Activated T-cell treated with anti-CD3 and anti-CD28 coated beads for 1 hour (primary cell): ENCODE measurements around the gene RNF213.

Experiments
- DNase-seq: peaks from one replicate; pipeline ENCODE4 v3.0.0-alpha.2; 2020; ENCODE audit warnings: low read depth

RNF213 gene

GRCh38 chr17:80433916-80434666 lies 173.4 kb downstream of the RNF213 start:
- no peak for DNase-seq

DNA sequence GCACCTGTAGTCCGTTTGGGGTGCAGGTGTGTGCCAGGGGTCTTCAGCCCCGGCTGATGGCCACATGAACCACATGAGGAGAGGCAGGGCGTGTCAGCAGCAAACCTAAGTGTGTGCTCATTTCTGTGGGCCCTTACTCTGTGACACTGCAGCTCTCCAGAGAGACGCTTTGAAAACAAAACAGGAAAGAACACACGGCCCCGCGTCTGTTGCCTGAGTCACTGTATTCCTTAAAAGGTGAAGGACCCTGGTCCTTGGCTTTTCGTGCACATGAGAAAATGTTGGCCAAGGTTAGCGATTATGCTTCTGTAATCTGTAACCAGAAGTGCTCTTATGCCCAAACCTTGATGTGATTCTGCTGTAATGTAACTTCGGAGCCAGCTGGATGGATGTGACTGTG lies 176.9 kb downstream of the RNF213 start:
- no peak for DNase-seq

DNA sequence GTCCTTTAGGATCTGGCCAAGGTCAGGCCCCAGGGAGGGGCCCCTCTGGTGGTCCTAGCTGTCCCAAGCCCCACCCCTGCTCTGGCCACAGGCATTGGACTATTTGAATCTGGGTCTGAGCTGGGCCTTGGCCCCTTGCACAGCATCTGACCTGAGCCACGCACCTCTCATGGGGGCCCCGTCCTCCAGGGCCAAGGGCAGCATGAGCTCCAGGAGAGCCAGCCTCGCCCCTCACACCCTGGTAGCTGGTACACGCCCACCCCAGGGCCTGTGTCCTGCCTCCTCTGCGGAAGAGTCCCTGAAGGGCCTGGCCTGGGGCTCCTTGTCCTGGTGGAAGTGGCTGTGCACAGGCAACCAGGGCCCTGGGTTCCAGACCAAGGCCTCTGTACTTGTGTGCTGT lies 178.2 kb downstream of the RNF213 start:
- no peak for DNase-seq

- no peak for DNase-seq
Observed at GRCh38 chr17:80439499-80439898, 178.8 kb downstream of the RNF213 start.

- peak; percentile 40 for DNase-seq
Observed at GRCh38 chr17:80441133-80441578, 180.5 kb downstream of the RNF213 start.

- DNase-seq, result no peak
Observed at GRCh38 chr17:80441598-80442322, 181.1 kb downstream of the RNF213 start.

DNA sequence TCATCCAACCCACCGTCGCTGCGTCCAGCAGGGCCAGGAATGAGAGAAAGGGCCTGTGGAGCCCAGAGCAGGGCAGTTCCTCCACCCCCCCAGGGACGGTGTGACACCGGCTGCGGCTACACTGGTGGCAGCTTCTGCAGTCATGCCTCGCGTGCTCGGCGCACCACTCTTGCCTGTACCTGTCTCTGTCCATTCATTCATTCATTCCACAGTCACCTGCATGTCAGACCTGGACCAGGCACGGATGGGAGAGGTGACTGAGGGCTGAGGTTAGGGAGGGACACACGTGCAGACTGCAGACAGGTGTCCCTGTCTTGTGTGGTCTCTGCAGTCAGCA lies 181.6 kb downstream of the RNF213 start:
- DNase-seq, result no peak

DNA sequence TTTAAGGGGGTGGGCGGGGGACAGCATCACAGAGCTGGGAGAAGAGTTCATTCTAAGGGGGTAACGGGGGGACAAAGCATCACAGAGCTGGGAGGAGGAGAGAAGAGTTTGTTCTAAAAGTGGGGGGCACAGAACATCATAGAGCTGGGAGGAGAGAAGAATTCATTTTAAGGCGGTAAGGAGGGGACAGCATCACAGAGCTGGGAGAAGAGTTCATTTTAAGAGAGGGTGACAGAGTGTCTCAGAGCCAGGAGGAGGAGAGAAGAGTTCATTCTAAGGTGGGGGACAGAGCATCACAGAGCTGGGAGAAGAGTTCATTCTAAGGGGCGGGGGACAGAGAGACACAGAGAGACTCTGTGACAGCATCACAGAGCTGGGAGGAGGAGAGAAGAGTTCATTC lies 182.1 kb downstream of the RNF213 start:
- no peak for DNase-seq

DNA sequence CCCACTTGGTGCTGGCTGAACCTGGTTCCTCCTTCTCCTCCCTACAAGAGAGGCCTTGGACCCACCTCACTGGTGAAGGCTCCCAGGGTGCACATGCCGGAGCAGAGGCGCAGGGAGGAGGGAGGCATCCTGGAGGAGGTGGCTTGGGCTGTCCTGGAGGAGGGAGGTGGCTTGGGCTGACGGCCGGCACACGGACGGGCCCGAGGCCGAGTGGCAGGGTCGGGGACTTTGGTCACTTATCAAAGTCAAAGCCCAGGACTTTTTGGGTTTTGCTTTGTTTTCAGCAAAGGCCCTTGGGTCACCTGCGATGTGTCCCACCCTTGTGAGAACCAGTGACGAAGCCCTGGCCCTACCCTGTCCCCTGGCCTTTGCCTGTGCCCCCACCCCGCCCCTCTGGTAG lies 182.8 kb downstream of the RNF213 start:
- DNase-seq, result no peak

DNA sequence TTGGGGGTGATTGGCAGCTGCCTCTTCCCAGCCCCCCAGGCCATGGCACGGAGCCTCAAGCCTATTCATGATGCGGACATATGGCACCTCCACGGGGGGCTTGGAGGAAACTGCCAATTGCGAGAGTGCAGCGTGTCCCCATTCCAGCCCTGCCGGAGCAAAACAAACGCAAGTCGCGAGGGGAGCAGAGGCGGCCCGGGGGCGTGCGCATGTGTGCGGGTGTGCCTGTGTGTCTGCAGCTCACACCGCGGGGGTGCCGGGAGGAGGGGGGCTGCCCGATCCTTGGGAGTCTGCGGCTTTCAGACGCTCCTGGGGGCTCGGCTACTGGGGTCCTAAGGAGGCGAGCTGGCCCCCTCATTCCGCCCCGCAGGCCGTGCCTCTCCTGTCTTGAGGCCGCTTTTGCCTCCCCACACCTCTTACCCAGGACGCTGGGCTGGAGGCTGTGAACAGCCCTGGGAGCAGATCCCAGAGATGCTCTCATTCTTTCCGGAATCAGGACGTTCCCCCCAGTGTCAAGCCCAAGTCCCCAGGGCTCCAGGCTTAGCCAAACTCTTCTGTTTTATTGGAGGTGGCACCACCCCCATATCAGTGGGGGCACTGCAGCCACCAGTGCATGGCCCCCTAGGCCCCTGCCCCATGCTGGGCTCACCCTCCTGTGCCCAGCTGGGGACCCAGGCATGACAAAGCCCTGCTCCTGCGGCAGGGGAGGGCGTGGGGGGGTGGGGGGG lies 183.4 kb downstream of the RNF213 start:
- no peak for DNase-seq

DNA sequence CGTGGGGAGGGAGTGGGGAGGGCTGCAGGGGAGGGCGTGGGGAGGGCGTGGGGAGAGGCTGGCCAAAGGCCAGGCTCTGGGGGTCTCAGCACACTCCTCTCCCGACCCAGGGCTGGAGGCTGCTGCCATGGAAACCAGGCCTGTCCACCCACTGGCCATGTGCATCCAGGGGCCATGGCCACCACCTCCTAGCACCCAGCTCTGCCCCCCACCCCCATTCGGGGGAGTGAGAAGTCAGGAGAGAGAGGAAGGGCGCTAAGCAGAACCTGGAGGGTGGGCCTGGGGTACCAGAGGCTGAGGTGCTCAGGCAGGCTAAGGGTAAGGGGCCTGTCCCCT lies 184.0 kb downstream of the RNF213 start:
- DNase-seq, result no peak

- DNase-seq, result no peak
Observed at GRCh38 chr17:80445007-80445725, 184.5 kb downstream of the RNF213 start.

GRCh38 chr17:80445726-80446110 lies 185.1 kb downstream of the RNF213 start:
- no peak for DNase-seq

GRCh38 chr17:80446645-80447405 lies 186.2 kb downstream of the RNF213 start:
- no peak for DNase-seq

GRCh38 chr17:80447790-80448189 lies 187.1 kb downstream of the RNF213 start:
- no peak for DNase-seq
